Endothelial cell of umbilical vein (primary cell): ENCODE results near the gene SPATA1. TPM values are rescaled to one million over a fixed set of nuclear protein-coding genes. Genes with fewer than 3 reads are reported as not detected.

Source experiments
- BruUV-seq: library from RNA; stranded (reverse); fragments of 400-500 nt; replicated peaks from 2 replicates; lab custom pipeline; 2021; lab: Mats Ljungman, UMichigan
- CTCF ChIA-PET: fragments of 300-600, 350-600 bp; sonication (Branson Sonifier 250); formaldehyde crosslinking; loops from one replicate; lab custom pipeline; 2021; ENCODE audit warnings: antibody characterized with exemption, inconsistent platforms; lab: Charles Lee
- POLR2A ChIA-PET: fragments of 300-600, 350-600 bp; sonication (Branson Sonifier 250); formaldehyde crosslinking; loops from one replicate; lab custom pipeline; 2021; ENCODE audit warnings: antibody characterized with exemption, inconsistent platforms; lab: Charles Lee
- DNase-seq: peaks from one replicate; pipeline ENCODE4 v3.0.0-alpha.2; 2011; ENCODE audit warnings: low read depth, low spot score
- FAIRE-seq: peaks from 2 replicates; lab custom pipeline; 2011; peaks lifted over from hg19 to GRCh38; lab: Jason Lieb, UNC
- H2AFZ ChIP-seq: 2 replicates; pipeline ENCODE4 v1.6.0; 2012; ENCODE audit warnings: low read depth, low read length, control low read depth, inconsistent platforms
- H3K27ac ChIP-seq: 2 replicates; pipeline ENCODE4 v1.5.1; 2011; ENCODE audit warnings: low read depth, mild to moderate bottlenecking, control low read depth, low read length, moderate library complexity; ENCODE audit not compliant: insufficient read depth
- H3K27me3 ChIP-seq, 2 experiments: 2 replicates each; pipeline versions ENCODE4 v1.6.0 to v1.6.1; 2011; ENCODE audit warnings: low read length in 2 of 2, mixed read lengths in 1 of 2; ENCODE audit not compliant: control insufficient read depth in 2 of 2, insufficient read depth in 2 of 2
- H3K36me3 ChIP-seq, 2 experiments: 2 replicates in 1 of 2; 3 replicates in 1 of 2; pipeline ENCODE4 v1.5.1; 2011; ENCODE audit warnings: low read length in 2 of 2, mild to moderate bottlenecking in 1 of 2, moderate library complexity in 1 of 2; ENCODE audit not compliant: control insufficient read depth in 2 of 2, insufficient read depth in 2 of 2; ENCODE audit errors: extremely low read depth in 1 of 2
- H3K4me1 ChIP-seq: 3 replicates; pipeline ENCODE4 v1.5.1; 2011; ENCODE audit warnings: mild to moderate bottlenecking, low read length; ENCODE audit not compliant: control insufficient read depth, insufficient read depth; ENCODE audit errors: extremely low read depth
- H3K4me2 ChIP-seq: 2 replicates; pipeline ENCODE4 v1.6.1; 2011; ENCODE audit warnings: low read length, control low read depth, mixed read lengths; ENCODE audit not compliant: insufficient read depth
- H3K4me3 ChIP-seq, 3 experiments: fragments of 200-600 bp in 1 of 3; sonication (generic), shearing (Covaris generic) in 1 of 3; replicated peaks in 1 of 3; 2 replicates each; pipeline ENCODE4 v1.5.1; 2011 to 2016; ENCODE audit warnings: control low read depth in 3 of 3, low read length in 3 of 3, mild to moderate bottlenecking in 2 of 3, inconsistent platforms in 1 of 3, low read depth in 1 of 3, moderate library complexity in 1 of 3; ENCODE audit not compliant: insufficient read depth in 1 of 3
- H3K79me2 ChIP-seq: 2 replicates; pipeline ENCODE4 v1.6.0; 2012; ENCODE audit warnings: low read length, inconsistent platforms; ENCODE audit not compliant: control insufficient read depth, insufficient read depth
- H3K9ac ChIP-seq: replicated peaks from 2 replicates; pipeline ENCODE3; 2011; ENCODE audit warnings: low read length, control low read depth; ENCODE audit not compliant: insufficient read depth; ENCODE audit errors: extremely low read depth
- H3K9me1 ChIP-seq: replicated peaks from 3 replicates; pipeline ENCODE4 v1.6.0; 2011; ENCODE audit warnings: mild to moderate bottlenecking, low read length; ENCODE audit not compliant: control insufficient read depth, insufficient read depth; ENCODE audit errors: extremely low read depth
- H3K9me3 ChIP-seq: replicated peaks from 2 replicates; pipeline ENCODE4 v1.5.1; 2012; ENCODE audit warnings: low read length, inconsistent platforms; ENCODE audit not compliant: control insufficient read depth, insufficient read depth
- H4K20me1 ChIP-seq: replicated peaks from 2 replicates; pipeline ENCODE3; 2011; ENCODE audit warnings: mild to moderate bottlenecking, low read length; ENCODE audit not compliant: control insufficient read depth, insufficient read depth; ENCODE audit errors: extremely low read depth
- EZH2 ChIP-seq: IDR thresholded peaks from 2 replicates; pipeline ENCODE4 v1.6.1; 2012; ENCODE audit warnings: borderline replicate concordance, low read depth, mild to moderate bottlenecking, moderate library complexity, low read length, inconsistent platforms; ENCODE audit not compliant: severe bottlenecking
- FOS ChIP-seq: IDR thresholded peaks from 2 replicates; pipeline ENCODE4 v1.6.1; 2011; ENCODE audit warnings: mild to moderate bottlenecking, low read length, moderate library complexity, borderline replicate concordance; ENCODE audit not compliant: insufficient read depth
- GATA2 ChIP-seq: IDR thresholded peaks from 2 replicates; pipeline ENCODE4 v1.7.0; 2011; ENCODE audit warnings: low read depth, mild to moderate bottlenecking, moderate library complexity, mixed read lengths, low read length; ENCODE audit not compliant: insufficient read length, insufficient read depth
- JUN ChIP-seq: IDR thresholded peaks from 2 replicates; pipeline ENCODE4 v1.6.1; 2011; ENCODE audit warnings: borderline replicate concordance, low read depth; ENCODE audit not compliant: insufficient read length, insufficient read depth
- MYC ChIP-seq: IDR thresholded peaks from one replicate; pipeline ENCODE4 v1.6.1; 2011; ENCODE audit warnings: mild to moderate bottlenecking, low read depth, low read length
- POLR2A ChIP-seq: IDR thresholded peaks from 2 replicates; pipeline ENCODE4 v1.6.1; 2012; ENCODE audit warnings: low read depth, mild to moderate bottlenecking, control low read depth, low read length
- POLR2AphosphoS5 ChIP-seq: IDR thresholded peaks from 2 replicates; pipeline ENCODE4 v1.6.1; 2012; ENCODE audit warnings: low read depth, mild to moderate bottlenecking, control low read depth, low read length, moderate library complexity; ENCODE audit not compliant: insufficient read depth
- dilution Hi-C: fragments of 300-500 bp; cut with MboI; formaldehyde crosslinking; loops from one replicate; pipeline ENCODE4 v1.15.0; 2019; ENCODE audit warnings: low sequenced_read_pairs; ENCODE audit not compliant: extremely low pct_ligation_motif_present
- intact Hi-C: fragments of 100-400 bp; cut with micrococcal nuclease; formaldehyde crosslinking; loops from one replicate; pipeline ENCODE4 v1.10.0; 2022
- polyA plus RNA-seq, 4 experiments: library from polyadenylated mRNA; depleted of rRNA in 3 of 4; stranded (reverse) in 3 of 4; unstranded in 1 of 4; fragments of >200 nt; gene quantifications; 2 replicates each; pipeline versions ENCODE4 v1.2.1 to v1.2.3, GENCODE V29; 2011 to 2012; ENCODE audit warnings: missing spikeins in 1 of 4
- total RNA-seq: library from RNA; stranded (reverse); gene quantifications from 2 replicates; pipeline ENCODE4 v1.2.3, GENCODE V29; 2021
- TF ChIP-seq, protein P1 (sequence below), 2 donors: IDR thresholded peaks; 1 replicate in 1 of 2; 2 replicates in 1 of 2; pipeline ENCODE4 v1.5.1; 2011; ENCODE audit warnings: low read length in 2 of 2, mild to moderate bottlenecking in 2 of 2, moderate library complexity in 2 of 2, control low read depth in 1 of 2, inconsistent platforms in 1 of 2, low read depth in 1 of 2; ENCODE audit not compliant: insufficient read depth in 1 of 2; ENCODE audit errors: extremely low read depth in 1 of 2
- TF ChIP-seq, protein P2 (sequence below): IDR thresholded peaks from 2 replicates; pipeline ENCODE4 v1.6.1; 2011; ENCODE audit not compliant: insufficient read depth, insufficient read length

The SPATA1 gene
- total and polyA plus RNA-seq, 2 donors (not counting 3 experiments of a cell fraction or from before 2014, with no cell fraction given) = 1.7 to 1.8 TPM

GRCh38 chr1:84524590-84524989 lies 18.4 kb downstream of the SPATA1 start:
- BruUV-seq = no TSS peak
- intact Hi-C loops (no loop called here), dilution Hi-C loops (no loop called here)
- ChIA-PET POLR2A (no interaction called here), CTCF (no interaction called here)
- no peaks in the 10 kb centered on the region for H3K79me2 ChIP-seq
- H3K36me3 ChIP-seq = no peaks in the 10 kb centered on the region
- no peaks in the 10 kb centered on the region for H3K9me1 ChIP-seq
- no peaks in the 10 kb centered on the region for H4K20me1 ChIP-seq
- H3K4me3 ChIP-seq = no peak overlapping the region
- no peak overlapping the region for H3K4me2 ChIP-seq
- no peaks in the 10 kb centered on the region for H3K4me1 ChIP-seq
- H2AFZ ChIP-seq = no peak overlapping the region
- DNase-seq = no peak
- no peaks in the 10 kb centered on the region for H3K9me3 ChIP-seq
- no peak overlapping the region for H3K9ac ChIP-seq
- no peak overlapping the region for H3K27ac ChIP-seq
- no peak for TF ChIP-seq POLR2A
- TF ChIP-seq JUN = no peak
- no peak for TF ChIP-seq POLR2AphosphoS5
- TF ChIP-seq, protein P1, sequence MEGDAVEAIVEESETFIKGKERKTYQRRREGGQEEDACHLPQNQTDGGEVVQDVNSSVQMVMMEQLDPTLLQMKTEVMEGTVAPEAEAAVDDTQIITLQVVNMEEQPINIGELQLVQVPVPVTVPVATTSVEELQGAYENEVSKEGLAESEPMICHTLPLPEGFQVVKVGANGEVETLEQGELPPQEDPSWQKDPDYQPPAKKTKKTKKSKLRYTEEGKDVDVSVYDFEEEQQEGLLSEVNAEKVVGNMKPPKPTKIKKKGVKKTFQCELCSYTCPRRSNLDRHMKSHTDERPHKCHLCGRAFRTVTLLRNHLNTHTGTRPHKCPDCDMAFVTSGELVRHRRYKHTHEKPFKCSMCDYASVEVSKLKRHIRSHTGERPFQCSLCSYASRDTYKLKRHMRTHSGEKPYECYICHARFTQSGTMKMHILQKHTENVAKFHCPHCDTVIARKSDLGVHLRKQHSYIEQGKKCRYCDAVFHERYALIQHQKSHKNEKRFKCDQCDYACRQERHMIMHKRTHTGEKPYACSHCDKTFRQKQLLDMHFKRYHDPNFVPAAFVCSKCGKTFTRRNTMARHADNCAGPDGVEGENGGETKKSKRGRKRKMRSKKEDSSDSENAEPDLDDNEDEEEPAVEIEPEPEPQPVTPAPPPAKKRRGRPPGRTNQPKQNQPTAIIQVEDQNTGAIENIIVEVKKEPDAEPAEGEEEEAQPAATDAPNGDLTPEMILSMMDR (IDR thresholded peaks at IDR 0.05; ENCODE audit: extremely low read depth in 1 of 2, insufficient read depth in 1 of 2, low read depth in 1 of 2, low read length in 2 of 2) = no peak
- TF ChIP-seq EZH2 = no peak
- TF ChIP-seq GATA2 = no peak
- TF ChIP-seq FOS = no peak
- no peak for TF ChIP-seq MYC
- TF ChIP-seq, protein P2, sequence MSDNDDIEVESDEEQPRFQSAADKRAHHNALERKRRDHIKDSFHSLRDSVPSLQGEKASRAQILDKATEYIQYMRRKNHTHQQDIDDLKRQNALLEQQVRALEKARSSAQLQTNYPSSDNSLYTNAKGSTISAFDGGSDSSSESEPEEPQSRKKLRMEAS = no peak
- FAIRE-seq = no peak
- no peaks in the 10 kb centered on the region for H3K27me3 ChIP-seq
